SW480 (cell line): ENCODE data around the gene SMIM3.
"Not testable (repeated sequence)": the region's sequence is repeated elsewhere in the genome, so short reads cannot be mapped to it uniquely, and the experiment has no call there.

Experiments used
- DNase-seq: peaks from one replicate; pipeline ENCODE4 v3.0.0-alpha.2; 2016; ENCODE audit warnings: low spot score

SMIM3 gene

DNA sequence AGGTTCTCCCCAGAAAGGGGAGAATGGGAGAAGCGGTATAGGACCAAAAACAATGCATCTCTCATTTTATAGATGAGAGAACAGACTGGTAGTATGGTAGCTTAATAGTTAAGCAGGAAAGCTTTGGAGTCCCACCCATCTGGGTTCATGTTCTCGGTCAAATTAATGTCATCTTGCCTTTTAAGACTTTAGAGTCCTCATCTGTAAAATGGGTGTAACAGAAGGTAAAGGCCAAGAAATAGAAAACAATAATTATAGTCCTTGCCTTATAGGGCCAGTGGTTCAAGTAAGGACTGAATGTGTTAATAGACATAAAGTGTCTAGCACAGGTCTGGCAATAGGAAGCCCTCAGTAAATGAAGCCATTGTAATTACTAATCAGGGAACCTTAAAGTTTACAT lies 16.4 kb downstream of the SMIM3 start:
- DNase-seq: no peak

GRCh38 chr5:150797384-150797783 lies 18.8 kb downstream of the SMIM3 start:
- DNase-seq: no peak

DNA sequence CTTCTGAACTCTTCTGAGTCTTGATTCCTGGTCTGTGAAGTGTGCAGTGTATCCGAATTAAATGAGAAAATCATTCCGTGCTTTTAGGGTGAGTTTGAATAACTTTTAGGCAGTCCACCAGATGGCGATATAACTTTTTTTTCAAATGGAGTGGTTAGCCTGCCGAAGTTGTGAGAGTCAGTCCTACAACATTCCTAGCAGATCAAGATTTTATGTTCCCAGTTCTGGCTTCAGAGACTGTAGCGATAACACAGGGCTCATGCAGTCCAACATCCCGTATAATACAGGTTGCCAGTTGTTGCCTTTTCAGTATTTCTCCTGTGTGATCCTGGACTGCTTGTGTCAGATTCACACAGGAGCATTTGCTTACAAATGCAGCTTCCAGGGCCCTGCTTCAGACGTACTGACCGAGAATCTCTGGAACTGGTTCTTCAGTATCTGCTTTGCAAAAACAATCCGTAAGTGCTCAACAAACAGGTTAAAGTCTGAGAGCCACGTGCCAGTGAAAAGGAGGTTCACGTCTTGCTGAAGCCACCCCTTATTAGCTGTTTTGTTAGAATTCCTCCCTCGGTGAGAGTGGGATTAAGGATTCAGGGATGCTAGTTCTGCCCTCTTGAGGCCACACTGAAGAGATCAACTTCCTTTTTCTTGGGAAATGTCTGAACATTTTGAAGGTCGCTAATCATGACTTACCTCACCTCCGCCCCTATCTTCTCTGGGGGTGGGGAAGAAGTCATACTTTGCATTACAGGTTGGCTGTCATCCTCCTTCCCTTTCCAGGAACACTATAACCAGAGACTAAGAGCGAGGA lies 22.8 kb downstream of the SMIM3 start:
- peak; percentile 66 for DNase-seq

DNA sequence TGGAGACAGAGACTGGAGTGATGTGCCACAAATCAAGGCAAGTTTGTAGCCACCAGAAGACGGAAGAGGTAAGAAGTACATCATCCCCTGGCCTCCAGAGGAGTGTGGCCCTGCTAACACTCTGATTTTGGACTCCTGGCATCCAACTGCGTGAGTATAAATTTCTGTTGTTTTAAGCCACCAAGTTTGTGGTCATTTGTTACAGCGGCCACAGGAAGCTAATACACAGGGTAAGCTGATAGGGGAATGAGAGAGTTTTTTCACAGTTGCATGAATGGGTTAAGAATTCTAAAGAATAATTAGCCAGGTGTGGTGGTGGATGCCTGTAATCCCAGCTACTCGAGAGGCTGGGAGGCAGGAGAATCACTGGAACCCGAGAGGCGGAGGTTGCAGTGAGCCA lies 25.8 kb downstream of the SMIM3 start:
- DNase-seq: no peak

DNA sequence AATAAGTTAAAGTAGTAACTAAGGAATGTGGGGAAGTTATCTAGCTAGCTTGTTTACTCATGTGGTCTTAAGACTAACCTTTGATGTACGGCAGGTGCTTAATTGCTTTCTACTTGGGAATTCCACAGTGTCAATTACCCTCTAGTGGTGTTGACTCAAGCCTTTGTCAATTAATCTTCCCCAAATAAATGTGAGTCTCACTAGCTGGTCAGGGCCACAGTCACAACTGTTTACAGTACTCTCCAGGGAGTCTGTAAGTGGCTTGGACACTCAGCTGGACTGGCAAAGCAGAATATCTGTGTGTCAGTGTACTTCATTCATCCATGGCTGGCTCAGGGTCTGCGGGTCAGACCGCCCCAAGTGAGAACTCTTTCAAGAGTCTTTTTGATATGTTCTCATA lies 30.8 kb downstream of the SMIM3 start:
- peak; percentile 15 for DNase-seq

DNA sequence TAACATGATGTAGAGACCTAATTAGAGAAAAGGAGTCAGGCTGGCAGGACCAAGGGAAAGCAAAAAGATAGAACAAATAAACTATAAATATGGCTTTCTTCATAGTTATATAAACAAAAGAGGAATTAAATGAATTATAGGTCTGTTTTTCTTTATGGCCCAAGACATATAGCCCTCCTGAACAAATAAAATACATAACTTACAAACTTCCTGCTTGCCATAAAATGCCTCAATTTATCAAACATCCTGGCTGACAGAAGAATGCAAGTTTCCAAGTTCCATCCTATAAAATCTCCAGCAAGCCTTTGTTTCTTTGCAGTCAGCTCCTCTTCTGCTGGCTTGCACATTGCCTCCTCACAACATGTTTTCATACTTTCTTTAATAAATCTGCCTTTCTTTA lies 36.5 kb downstream of the SMIM3 start:
- no peak for DNase-seq

DNA sequence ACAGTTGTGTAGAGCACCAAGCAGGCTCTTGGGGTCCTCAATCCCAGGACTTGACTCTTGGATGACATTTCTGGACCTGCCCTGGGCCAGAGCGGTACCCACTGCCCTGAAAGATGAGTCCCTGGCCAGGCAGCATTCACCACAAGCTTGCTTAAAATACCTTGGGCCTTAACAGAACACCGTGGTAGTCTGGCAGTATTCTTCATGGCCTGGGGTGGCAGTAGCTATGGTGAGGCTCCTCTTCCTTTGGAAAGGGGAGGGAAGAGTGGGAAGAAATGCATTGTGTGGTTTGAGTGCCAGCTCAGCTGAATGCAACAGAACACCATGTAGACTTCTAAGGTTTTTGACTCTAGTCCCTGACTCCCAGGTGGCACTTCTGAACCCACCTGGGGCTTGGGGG lies 38.4 kb downstream of the SMIM3 start:
- DNase-seq: no peak

GRCh38 chr5:150829744-150830143 lies 51.2 kb downstream of the SMIM3 start:
- DNase-seq: no peak

DNA sequence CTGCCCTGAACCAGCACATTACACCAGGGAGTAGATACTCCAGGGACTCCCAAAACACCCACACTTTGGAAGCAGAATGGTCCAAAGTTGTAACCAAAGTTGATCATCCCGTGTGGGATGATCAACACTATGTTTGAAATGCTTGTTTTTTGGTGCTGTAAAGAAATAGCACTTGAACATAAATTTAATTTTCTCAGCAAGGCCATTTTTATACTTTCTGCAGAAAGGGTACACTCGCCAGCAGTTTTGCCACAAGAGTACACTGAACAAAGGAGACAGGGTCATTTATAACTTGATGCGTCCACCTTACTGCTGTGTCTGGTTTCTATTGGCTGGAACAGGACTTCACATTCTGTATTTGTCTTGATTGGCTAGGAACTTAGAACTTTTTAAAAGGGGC lies 53.3 kb downstream of the SMIM3 start:
- not testable (repeated sequence) for DNase-seq

- no peak for DNase-seq
These were observed 57.5 kb downstream of the SMIM3 start for GRCh38 chr5:150836064-150836463.

DNA sequence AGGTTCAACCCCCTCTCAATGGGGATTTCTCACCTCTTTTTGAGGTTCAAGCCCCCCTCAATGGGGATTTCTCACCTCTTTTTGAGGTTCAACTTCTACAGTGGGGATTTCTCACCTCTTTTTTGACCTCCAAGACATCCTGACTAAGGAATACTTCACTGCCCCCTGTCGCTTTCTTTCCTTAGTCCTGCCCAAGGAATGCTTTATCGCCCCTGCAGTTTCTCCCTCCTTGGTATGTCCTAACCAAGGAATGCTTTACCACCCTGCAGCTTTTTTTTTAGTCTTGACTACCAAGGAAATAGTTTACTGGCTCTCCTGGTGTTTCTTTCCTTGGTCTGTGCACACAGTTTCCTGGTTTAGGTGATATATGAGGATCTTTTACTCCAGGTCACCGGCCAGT lies 58.1 kb downstream of the SMIM3 start:
- DNase-seq: no peak

GRCh38 chr5:150845185-150845859 lies 66.8 kb downstream of the SMIM3 start:
- not testable (repeated sequence) for DNase-seq

DNA sequence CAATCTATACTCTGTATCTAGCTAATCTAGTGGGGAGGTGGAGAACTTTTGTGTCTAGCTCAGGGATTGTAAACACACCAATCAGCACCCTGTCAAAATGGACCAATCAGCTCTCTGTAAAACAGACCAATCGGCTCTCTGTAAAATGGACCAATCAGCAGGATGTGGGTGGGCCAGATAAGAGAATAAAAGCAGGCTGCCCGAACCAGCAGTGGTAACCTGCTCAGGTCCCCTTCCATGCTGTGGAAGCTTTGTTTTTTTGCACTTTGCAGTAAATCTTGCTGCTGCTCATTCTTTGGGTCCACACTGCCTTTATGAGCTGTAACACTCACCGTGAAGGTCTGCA lies 67.7 kb downstream of the SMIM3 start, which contains the start of gene IRGM:
Gene IRGM, plus strand, starts transcription at position 214 of the 346 bp plus-strand sequence. CDS start 1,603 bp downstream, outside the sequence.
- not testable (repeated sequence) for DNase-seq
